Measurements from ENCODE around the gene YPEL3. TPM values are rescaled to one million over a fixed set of nuclear protein-coding genes. Genes with fewer than 3 reads are reported as not detected.

The YPEL3 gene
- total RNA-seq, 1 experiment from 2014 or later, result 52.7 TPM

- TF ChIP-seq, protein P1, sequence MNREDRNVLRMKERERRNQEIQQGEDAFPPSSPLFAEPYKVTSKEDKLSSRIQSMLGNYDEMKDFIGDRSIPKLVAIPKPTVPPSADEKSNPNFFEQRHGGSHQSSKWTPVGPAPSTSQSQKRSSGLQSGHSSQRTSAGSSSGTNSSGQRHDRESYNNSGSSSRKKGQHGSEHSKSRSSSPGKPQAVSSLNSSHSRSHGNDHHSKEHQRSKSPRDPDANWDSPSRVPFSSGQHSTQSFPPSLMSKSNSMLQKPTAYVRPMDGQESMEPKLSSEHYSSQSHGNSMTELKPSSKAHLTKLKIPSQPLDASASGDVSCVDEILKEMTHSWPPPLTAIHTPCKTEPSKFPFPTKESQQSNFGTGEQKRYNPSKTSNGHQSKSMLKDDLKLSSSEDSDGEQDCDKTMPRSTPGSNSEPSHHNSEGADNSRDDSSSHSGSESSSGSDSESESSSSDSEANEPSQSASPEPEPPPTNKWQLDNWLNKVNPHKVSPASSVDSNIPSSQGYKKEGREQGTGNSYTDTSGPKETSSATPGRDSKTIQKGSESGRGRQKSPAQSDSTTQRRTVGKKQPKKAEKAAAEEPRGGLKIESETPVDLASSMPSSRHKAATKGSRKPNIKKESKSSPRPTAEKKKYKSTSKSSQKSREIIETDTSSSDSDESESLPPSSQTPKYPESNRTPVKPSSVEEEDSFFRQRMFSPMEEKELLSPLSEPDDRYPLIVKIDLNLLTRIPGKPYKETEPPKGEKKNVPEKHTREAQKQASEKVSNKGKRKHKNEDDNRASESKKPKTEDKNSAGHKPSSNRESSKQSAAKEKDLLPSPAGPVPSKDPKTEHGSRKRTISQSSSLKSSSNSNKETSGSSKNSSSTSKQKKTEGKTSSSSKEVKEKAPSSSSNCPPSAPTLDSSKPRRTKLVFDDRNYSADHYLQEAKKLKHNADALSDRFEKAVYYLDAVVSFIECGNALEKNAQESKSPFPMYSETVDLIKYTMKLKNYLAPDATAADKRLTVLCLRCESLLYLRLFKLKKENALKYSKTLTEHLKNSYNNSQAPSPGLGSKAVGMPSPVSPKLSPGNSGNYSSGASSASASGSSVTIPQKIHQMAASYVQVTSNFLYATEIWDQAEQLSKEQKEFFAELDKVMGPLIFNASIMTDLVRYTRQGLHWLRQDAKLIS (CRISPR knock-in tag; IDR thresholded peaks at IDR 0.05; ENCODE audit: borderline replicate concordance), result no peak; the same call in 1 of the 2 replicates
- TF ChIP-seq SP1 (CRISPR knock-in tag; conservative IDR thresholded peaks at IDR 0.05) (peak; percentile 94), NR1H2 (CRISPR knock-in tag; IDR thresholded peaks at IDR 0.05) (no peak), SOX15 (CRISPR knock-in tag; IDR thresholded peaks at IDR 0.05) (no peak), TP53 (CRISPR knock-in tag; IDR thresholded peaks at IDR 0.05) (peak; percentile 73; the same call in 1 of the 2 replicates), KAT7 (CRISPR knock-in tag; IDR thresholded peaks at IDR 0.05; ENCODE audit: borderline replicate concordance) (no peak), SMAD3 (CRISPR knock-in tag; IDR thresholded peaks at IDR 0.05; ENCODE audit: borderline replicate concordance) (peak; percentile 91), FOXP4 (CRISPR knock-in tag; IDR thresholded peaks at IDR 0.05) (peak; percentile 77), EMX1 (CRISPR knock-in tag; IDR thresholded peaks at IDR 0.05) (no peak), OVOL2 (CRISPR knock-in tag; IDR thresholded peaks at IDR 0.05; ENCODE audit: borderline replicate concordance) (no peak), IRF2 (CRISPR knock-in tag; IDR thresholded peaks at IDR 0.05; ENCODE audit: borderline replicate concordance, low read depth) (no peak), ATF6 (CRISPR knock-in tag; IDR thresholded peaks at IDR 0.05) (no peak), ZNF263 (CRISPR knock-in tag; IDR thresholded peaks at IDR 0.05; ENCODE audit: low read depth) (peak; percentile 22; the same call in 1 of the 2 replicates), ZNF425 (CRISPR knock-in tag; conservative IDR thresholded peaks at IDR 0.05) (no peak)
These were observed 30.7 kb downstream of the YPEL3 start, which contains the start of gene ALDOA (continued) for GRCh38 chr16:30065102-30065942.

GRCh38 chr16:30064729-30065101, 31.3 kb downstream of the YPEL3 start:
- peak overlapping the region; percentile 96 for H3K4me3 Mint-ChIP-seq
- peak; percentile 38 for ATAC-seq
- ChIA-PET CTCF (interaction anchor here (0.6 to 5.1 kb wide), 14 partner anchors 10 to 280 kb away, joined by 3 to 89 read pairs (median 4); partner anchors contain the start of genes PAGR1, PPP4C, SEZ6L2 and TBX6), POLR2A (interaction anchor here (2.3 kb wide), 1 partner anchor 27 kb away, joined by 27 read pairs; the partner anchor contains the start of gene TBX6)
- H3K9me3 Mint-ChIP-seq, result no peaks in the 10 kb centered on the region
- H3K27ac Mint-ChIP-seq, result peak overlapping the region; percentile 99; the same call in 1 of the 2 replicates
- H3K27me3 Mint-ChIP-seq (ENCODE audit: low read depth), result no peaks in the 10 kb centered on the region
- DNase-seq (ENCODE audit: low spot score), result no peak
- H3K4me1 Mint-ChIP-seq, result peaks cover 37% of the 10 kb centered on the region
- peaks cover 31% of the 10 kb centered on the region for H3K36me3 Mint-ChIP-seq
- TF ChIP-seq ZNF532 (CRISPR knock-in tag; IDR thresholded peaks at IDR 0.05; ENCODE audit: borderline replicate concordance) (no peak), ZNF263 (CRISPR knock-in tag; IDR thresholded peaks at IDR 0.05; ENCODE audit: low read depth) (no peak), ESRRA (CRISPR knock-in tag; IDR thresholded peaks at IDR 0.05; ENCODE audit: borderline replicate concordance) (no peak)

Measured in WTC11 (cell line).